Colonic mucosa (tissue), 4 donors: ENCODE results near the gene ROBO3. TPM values are rescaled to one million over a fixed set of nuclear protein-coding genes. Genes with fewer than 3 reads are reported as not detected.

Experiments used
- DNase-seq: peaks from one replicate; pipeline ENCODE4 v3.0.0-alpha.2; 2020
- H3K27ac ChIP-seq: fragments of 200-600 bp; one replicate; pipeline ENCODE4 v1.8.0; 2021
- H3K27me3 ChIP-seq: fragments of 200-600 bp; one replicate; pipeline ENCODE4 v1.8.0; 2021
- H3K36me3 ChIP-seq: fragments of 200-600 bp; one replicate; pipeline ENCODE4 v1.8.0; 2021
- H3K4me1 ChIP-seq: fragments of 200-600 bp; one replicate; pipeline ENCODE4 v1.8.0; 2021; ENCODE audit warnings: mild to moderate bottlenecking
- H3K4me3 ChIP-seq: fragments of 200-600 bp; one replicate; pipeline ENCODE4 v1.8.0; 2021
- H3K9ac ChIP-seq, 2 donors: one replicate each; pipeline ENCODE4 v1.7.0; 2013; ENCODE audit warnings: control low read depth in 2 of 2, low read depth in 2 of 2, low read length in 2 of 2
- H3K9me3 ChIP-seq: fragments of 200-600 bp; one replicate; pipeline ENCODE4 v1.8.0; 2021
- intact Hi-C: fragments of 100-400 bp; cut with DNase I; formaldehyde crosslinking; loops from one replicate; pipeline ENCODE4 v1.14.1; 2022
- total RNA-seq, 2 donors: library from RNA; stranded (reverse); fragmentation: NEBNext Ultra II Directional in 1 of 2; extraction: Animal tissue kit (Norgen Biotek cat#: 25700) in 1 of 2; gene quantifications; one replicate each; pipeline ENCODE4 v1.2.1, GENCODE V29; 2021
- TF ChIP-seq, protein P1 (sequence below): fragments of 200-600 bp; IDR thresholded peaks from one replicate; pipeline ENCODE4 v1.8.0; 2022; ENCODE audit warnings: antibody characterized with exemption, mild to moderate bottlenecking
- donor health status: healthy.
- donor health status: DM: no; HTN: no; CAD: no.
- donor health status: DM: no; HTN: no; CAD: no.

ROBO3 gene
- total RNA-seq, 2 donors from 2014 or later: 7.8 to 8.0 TPM

- H3K27ac ChIP-seq: no peak overlapping the region
- no peaks in the 10 kb centered on the region for H3K9me3 ChIP-seq
- DNase-seq: no peak
- no peaks in the 10 kb centered on the region for H3K27me3 ChIP-seq
- TF ChIP-seq, protein P1, sequence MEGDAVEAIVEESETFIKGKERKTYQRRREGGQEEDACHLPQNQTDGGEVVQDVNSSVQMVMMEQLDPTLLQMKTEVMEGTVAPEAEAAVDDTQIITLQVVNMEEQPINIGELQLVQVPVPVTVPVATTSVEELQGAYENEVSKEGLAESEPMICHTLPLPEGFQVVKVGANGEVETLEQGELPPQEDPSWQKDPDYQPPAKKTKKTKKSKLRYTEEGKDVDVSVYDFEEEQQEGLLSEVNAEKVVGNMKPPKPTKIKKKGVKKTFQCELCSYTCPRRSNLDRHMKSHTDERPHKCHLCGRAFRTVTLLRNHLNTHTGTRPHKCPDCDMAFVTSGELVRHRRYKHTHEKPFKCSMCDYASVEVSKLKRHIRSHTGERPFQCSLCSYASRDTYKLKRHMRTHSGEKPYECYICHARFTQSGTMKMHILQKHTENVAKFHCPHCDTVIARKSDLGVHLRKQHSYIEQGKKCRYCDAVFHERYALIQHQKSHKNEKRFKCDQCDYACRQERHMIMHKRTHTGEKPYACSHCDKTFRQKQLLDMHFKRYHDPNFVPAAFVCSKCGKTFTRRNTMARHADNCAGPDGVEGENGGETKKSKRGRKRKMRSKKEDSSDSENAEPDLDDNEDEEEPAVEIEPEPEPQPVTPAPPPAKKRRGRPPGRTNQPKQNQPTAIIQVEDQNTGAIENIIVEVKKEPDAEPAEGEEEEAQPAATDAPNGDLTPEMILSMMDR: no peak
- no peak overlapping the region for H3K9ac ChIP-seq
- H3K36me3 ChIP-seq: no peaks in the 10 kb centered on the region
- no peak overlapping the region for H3K4me3 ChIP-seq
- intact Hi-C loops: no loop called here
- H3K4me1 ChIP-seq: no peaks in the 10 kb centered on the region
These were observed 55.1 kb downstream of the ROBO3 start for GRCh38 chr11:124920356-124920755.

DNA sequence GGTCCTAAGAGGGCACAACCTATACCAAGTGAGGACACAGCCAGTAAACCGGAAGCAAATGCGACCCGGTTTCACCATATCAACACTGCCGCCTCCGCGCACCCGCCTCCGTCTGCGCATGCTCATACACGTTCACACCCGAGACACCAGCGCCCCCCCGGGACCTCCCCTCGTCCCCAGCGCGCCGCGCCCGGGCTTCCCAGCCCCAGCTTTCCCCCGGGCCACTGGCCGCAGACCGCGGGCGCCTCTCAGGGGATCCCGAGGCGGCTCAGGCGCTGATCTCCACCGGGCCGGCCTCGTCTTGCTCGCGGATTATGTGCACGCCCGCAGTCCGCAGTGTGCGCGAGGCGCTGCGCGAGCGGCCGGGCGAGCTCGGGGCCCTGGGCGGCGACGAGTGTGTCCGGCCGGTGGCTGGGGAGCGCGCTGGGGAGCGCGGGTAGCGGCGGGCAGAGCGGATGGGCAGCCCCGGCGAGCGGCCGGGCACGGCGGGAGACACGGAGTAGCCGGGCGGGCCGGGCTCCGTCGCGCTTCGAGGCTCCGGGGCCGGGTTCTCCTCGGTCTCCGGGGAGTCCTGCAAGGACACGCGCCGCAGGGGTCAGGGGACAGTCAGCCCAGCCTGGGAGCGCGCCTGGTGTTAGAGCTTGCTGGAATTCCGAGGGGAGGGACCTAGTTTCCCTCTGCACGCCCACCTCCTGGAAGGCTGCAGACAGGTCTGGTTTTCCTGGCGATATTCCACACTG, 55.8 kb downstream of the ROBO3 start:
- H3K4me1 ChIP-seq: no peaks in the 10 kb centered on the region
- TF ChIP-seq, protein P1: no peak
- H3K9ac ChIP-seq: no peak overlapping the region
- no peaks in the 10 kb centered on the region for H3K36me3 ChIP-seq
- peak overlapping the region; percentile 25 for H3K4me3 ChIP-seq
- DNase-seq: peak; percentile 60
- intact Hi-C loops: no loop called here
- H3K9me3 ChIP-seq: no peaks in the 10 kb centered on the region
- H3K27me3 ChIP-seq: no peaks in the 10 kb centered on the region
- H3K27ac ChIP-seq: no peak overlapping the region

DNA sequence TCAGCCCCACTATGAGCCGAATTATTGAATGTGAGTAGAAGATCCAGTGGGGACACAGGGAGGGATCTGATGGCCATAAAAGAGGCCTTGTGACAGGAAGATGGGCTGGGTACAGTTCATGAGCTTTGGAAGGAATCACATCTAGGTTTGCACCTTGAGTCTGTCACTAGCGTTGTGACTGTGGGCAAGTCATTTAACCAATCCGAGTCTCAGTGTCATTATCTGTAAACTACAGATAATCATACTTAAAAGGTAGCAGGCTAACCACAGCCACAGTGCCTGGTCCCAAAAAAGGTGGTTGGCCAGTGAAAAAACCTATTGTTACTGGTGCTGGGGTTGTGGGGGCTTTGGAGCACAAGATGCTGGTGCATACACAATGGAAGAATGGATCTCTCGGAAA, 57.6 kb downstream of the ROBO3 start:
- Histone ChIP-seq H3K4me1 (no peaks in the 10 kb centered on the region), H3K9ac (no peak overlapping the region), H3K4me3 (no peak overlapping the region), H3K27ac (no peak overlapping the region), H3K9me3 (no peaks in the 10 kb centered on the region), H3K36me3 (no peaks in the 10 kb centered on the region), H3K27me3 (no peaks in the 10 kb centered on the region)
- intact Hi-C loops: no loop called here
- DNase-seq: no peak
- TF ChIP-seq, protein P1: no peak

DNA sequence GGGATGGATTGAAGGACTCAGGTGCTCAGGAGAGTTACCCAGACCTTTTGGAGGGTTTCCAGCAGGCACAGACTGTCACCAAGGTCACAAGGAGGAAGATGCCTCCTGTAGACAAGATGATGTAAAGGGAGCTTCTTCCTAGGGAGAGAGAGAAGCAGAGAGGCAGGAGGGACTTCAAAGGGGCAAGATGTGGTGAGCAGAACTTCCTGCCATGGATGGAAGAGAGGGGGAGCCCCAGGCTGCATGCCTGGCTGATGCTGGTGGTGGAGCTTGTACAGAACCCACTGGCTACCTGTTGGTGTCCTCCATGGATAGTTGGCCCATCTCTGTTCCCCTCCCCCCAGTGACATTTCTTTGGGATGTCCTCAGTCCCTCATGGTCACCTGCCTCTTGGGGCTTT, 58.1 kb downstream of the ROBO3 start:
- no peaks in the 10 kb centered on the region for H3K9me3 ChIP-seq
- H3K27me3 ChIP-seq: no peaks in the 10 kb centered on the region
- TF ChIP-seq, protein P1: no peak
- H3K9ac ChIP-seq: no peak overlapping the region
- intact Hi-C loops: no loop called here
- no peaks in the 10 kb centered on the region for H3K4me1 ChIP-seq
- no peak overlapping the region for H3K4me3 ChIP-seq
- no peak for DNase-seq
- H3K36me3 ChIP-seq: no peaks in the 10 kb centered on the region
- no peak overlapping the region for H3K27ac ChIP-seq

DNA sequence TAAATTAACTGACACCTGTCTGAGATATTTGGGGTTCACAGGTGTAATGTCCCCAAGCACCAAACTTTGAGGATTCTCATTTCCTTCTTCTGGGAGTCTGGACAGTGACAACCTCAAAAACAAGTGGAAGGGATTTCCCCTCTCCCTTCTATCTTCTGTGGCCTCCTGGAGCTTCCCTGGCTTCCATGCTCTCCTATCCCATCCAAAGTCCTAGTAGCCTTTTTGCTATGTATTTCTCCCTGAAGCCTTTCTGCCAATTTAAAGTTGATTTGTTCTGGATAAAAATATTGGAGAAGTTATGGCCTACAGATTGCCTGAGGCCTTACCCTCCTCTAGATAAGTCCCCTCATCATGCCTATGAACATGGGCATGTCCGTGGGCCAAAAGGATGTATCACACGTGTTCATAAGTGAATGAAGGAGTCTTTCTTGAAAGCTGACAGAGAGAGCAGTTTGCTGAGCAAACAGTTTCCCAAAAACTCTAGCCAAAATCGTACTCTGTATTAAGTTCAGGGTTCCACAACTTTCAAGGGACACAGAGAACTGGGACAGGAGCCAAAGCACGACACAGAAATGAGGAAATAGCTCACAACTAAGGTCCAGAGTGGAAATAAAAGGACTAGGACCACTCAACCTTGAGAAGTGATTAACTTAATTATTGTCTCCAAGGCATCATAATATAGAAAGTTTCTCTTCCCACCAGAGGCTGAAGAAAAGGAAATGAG, 63.9 kb downstream of the ROBO3 start:
- no peaks in the 10 kb centered on the region for H3K4me1 ChIP-seq
- H3K27me3 ChIP-seq: no peaks in the 10 kb centered on the region
- intact Hi-C loops: no loop called here
- no peak overlapping the region for H3K9ac ChIP-seq
- H3K9me3 ChIP-seq: no peaks in the 10 kb centered on the region
- TF ChIP-seq, protein P1: no peak
- no peak overlapping the region for H3K27ac ChIP-seq
- H3K36me3 ChIP-seq: no peaks in the 10 kb centered on the region
- DNase-seq: no peak
- H3K4me3 ChIP-seq: no peak overlapping the region
